OCI-LY3 (cell line): ENCODE measurements around the gene TIMM10B.

Experiments used
- H2AFZ ChIP-seq: fragments of 200-600, 300-600 bp; shearing (Covaris generic); 2 replicates; pipeline ENCODE4 v1.6.0; 2014; ENCODE audit warnings: antibody characterized with exemption, low read depth, low read length
- H3K27ac ChIP-seq: fragments of 200-600, 300-600 bp; sonication (generic); 2 replicates; pipeline ENCODE4 v1.5.1; 2014; ENCODE audit warnings: mild to moderate bottlenecking, low read length, moderate library complexity, mixed read lengths
- H3K27me3 ChIP-seq: fragments of 200-600, 300-600 bp; sonication (generic); 2 replicates; pipeline ENCODE4 v1.6.1; 2014; ENCODE audit warnings: low read depth, low read length, mixed read lengths
- H3K36me3 ChIP-seq: fragments of 200-600, 300-600 bp; sonication (generic); replicated peaks from 2 replicates; pipeline ENCODE3; 2014; ENCODE audit warnings: low read depth, low read length, mixed read lengths
- H3K4me1 ChIP-seq: fragments of 300-600, 200-600 bp; sonication (generic); 2 replicates; pipeline ENCODE4 v1.6.1; 2014; ENCODE audit warnings: low read length, mixed read lengths
- H3K4me2 ChIP-seq: fragments of 200-600, 300-600 bp; sonication (generic); 2 replicates; pipeline ENCODE4 v1.6.1; 2014; ENCODE audit warnings: low read length, mixed read lengths
- H3K4me3 ChIP-seq: fragments of 300-600, 200-600 bp; sonication (generic); 2 replicates; pipeline ENCODE4 v1.5.1; 2014; ENCODE audit warnings: antibody characterized with exemption, mild to moderate bottlenecking, low read length, moderate library complexity
- H3K79me2 ChIP-seq: fragments of 300-600, 200-600 bp; shearing (Covaris generic); 2 replicates; pipeline ENCODE4 v1.6.1; 2014; ENCODE audit warnings: mild to moderate bottlenecking, low read length, mixed read lengths
- H3K9ac ChIP-seq: fragments of 300-600, 200-600 bp; shearing (Covaris generic); 2 replicates; pipeline ENCODE4 v1.6.0; 2014; ENCODE audit warnings: mild to moderate bottlenecking, low read length, moderate library complexity
- H3K9me3 ChIP-seq: fragments of 200-600, 300-600 bp; shearing (Covaris generic); 2 replicates; pipeline ENCODE4 v1.6.1; 2014; ENCODE audit warnings: low read length, mixed read lengths; ENCODE audit not compliant: insufficient read depth
- H4K20me1 ChIP-seq: fragments of 200-600, 300-600 bp; sonication (generic); 2 replicates; pipeline ENCODE4 v1.6.1; 2016; ENCODE audit warnings: low read length, mixed read lengths; ENCODE audit not compliant: insufficient read depth
- EZH2phosphoT487 ChIP-seq: fragments of 200-600 bp; shearing (Covaris generic); IDR thresholded peaks from 2 replicates; pipeline ENCODE4 v1.6.1; 2018; ENCODE audit warnings: antibody characterized with exemption, mixed run types, low read depth
- TF ChIP-seq, protein P1 (sequence below): fragments of 200-600, 300-600 bp; sonication (generic); IDR thresholded peaks from 2 replicates; pipeline ENCODE4 v1.5.1; 2014; ENCODE audit warnings: antibody characterized with exemption, low read length, low read depth

TIMM10B gene

DNA sequence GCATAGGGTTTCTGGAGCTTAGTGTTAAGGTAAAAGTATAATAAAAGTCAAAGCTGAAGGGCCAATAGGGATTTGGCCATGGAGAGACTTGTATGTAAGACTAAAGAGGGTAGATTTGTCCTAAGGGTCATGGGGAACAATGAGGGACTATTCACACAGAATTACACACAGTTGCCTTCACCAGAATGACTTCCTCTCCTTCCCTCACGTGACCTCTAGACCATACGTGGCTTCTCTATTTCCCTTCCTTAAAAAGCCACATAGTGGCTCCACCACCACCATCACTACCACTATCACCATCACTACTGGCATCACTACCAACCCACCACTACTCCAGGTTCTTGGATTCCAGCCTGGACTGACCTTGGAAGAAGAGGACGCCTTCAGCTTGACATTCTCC, 43.3 kb upstream of the TIMM10B start:
- no peak overlapping the region for H3K9ac ChIP-seq
- no peak overlapping the region for H3K4me3 ChIP-seq
- no peak overlapping the region for H3K4me2 ChIP-seq
- H3K79me2 ChIP-seq = no peaks in the 10 kb centered on the region
- peak overlapping the region; percentile 44; the same call in 1 of the 2 replicates for H2AFZ ChIP-seq
- H3K36me3 ChIP-seq = no peaks in the 10 kb centered on the region
- no peaks in the 10 kb centered on the region for H4K20me1 ChIP-seq
- H3K27ac ChIP-seq = no peak overlapping the region
- no peaks in the 10 kb centered on the region for H3K27me3 ChIP-seq
- TF ChIP-seq, protein P1, sequence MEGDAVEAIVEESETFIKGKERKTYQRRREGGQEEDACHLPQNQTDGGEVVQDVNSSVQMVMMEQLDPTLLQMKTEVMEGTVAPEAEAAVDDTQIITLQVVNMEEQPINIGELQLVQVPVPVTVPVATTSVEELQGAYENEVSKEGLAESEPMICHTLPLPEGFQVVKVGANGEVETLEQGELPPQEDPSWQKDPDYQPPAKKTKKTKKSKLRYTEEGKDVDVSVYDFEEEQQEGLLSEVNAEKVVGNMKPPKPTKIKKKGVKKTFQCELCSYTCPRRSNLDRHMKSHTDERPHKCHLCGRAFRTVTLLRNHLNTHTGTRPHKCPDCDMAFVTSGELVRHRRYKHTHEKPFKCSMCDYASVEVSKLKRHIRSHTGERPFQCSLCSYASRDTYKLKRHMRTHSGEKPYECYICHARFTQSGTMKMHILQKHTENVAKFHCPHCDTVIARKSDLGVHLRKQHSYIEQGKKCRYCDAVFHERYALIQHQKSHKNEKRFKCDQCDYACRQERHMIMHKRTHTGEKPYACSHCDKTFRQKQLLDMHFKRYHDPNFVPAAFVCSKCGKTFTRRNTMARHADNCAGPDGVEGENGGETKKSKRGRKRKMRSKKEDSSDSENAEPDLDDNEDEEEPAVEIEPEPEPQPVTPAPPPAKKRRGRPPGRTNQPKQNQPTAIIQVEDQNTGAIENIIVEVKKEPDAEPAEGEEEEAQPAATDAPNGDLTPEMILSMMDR = no peak
- no peak for TF ChIP-seq EZH2phosphoT487
- no peaks in the 10 kb centered on the region for H3K9me3 ChIP-seq
- H3K4me1 ChIP-seq = peaks cover 9% of the 10 kb centered on the region

DNA sequence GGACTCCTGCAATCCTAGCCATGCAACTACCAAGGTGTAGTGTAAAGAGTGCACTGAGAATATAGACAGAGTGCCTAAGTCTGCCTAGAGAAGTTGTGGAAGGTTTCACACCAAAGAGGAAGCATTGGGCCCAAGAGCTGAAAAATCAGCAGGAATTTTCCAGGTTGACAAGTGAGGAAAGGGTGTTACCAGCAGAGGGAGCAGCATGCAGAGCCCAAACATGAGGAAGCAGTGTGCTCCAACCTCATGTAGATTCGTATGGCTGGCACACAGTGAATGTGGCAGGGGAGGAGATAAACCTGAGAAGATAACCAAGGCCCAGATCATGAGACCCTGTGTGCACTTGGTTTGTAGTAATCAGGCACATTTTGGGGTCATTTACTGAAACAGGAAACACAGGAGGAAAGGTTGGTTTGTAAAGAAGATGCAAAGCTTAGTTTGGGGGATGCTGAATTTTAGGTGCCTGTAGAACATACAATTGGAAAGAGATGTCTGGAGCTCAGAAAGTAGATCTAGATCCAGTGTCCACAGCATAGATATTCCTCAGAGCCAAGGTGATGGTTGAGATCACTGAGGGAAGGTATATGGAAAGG, 42.2 kb upstream of the TIMM10B start:
- H3K36me3 ChIP-seq = no peaks in the 10 kb centered on the region
- H3K27ac ChIP-seq = no peak overlapping the region
- H3K79me2 ChIP-seq = no peaks in the 10 kb centered on the region
- H3K4me2 ChIP-seq = no peak overlapping the region
- H2AFZ ChIP-seq = no peak overlapping the region
- no peaks in the 10 kb centered on the region for H3K27me3 ChIP-seq
- H3K4me1 ChIP-seq = peaks cover 9% of the 10 kb centered on the region
- H3K9me3 ChIP-seq = no peaks in the 10 kb centered on the region
- H4K20me1 ChIP-seq = no peaks in the 10 kb centered on the region
- TF ChIP-seq, protein P1 = peak; percentile 42
- TF ChIP-seq EZH2phosphoT487 = no peak
- H3K4me3 ChIP-seq = no peak overlapping the region
- no peak overlapping the region for H3K9ac ChIP-seq

DNA sequence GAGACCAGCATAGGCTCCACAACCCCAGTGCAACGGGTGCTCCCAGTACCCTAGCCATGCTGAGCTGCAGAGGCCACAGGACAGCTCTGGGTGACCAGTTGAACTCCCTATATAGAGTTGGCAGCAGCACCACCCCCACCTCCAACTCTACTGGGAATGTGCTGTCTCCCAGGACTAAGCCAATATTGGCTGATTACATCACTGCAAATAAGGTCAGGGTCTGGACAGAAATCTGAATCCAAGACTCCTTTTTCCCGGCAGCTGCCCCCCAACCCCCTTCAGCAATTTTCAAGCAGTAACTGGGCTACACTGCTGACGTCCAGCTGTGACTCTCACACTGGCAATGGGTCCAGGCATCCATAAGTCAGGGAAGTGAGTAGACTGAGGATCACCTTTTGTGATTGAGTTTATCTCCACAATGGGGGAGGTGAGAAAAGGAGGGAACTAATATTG, 40.4 kb upstream of the TIMM10B start, which contains the start of gene HPX:
TSS of gene HPX (minus strand) at position 82 of the 453 bp plus-strand sequence. CDS start at position 58, 24 bp downstream.
- no peak within 1 kb of the TSS for H3K9ac ChIP-seq
- no peaks in the 10 kb centered on the region for H3K27me3 ChIP-seq
- H2AFZ ChIP-seq = no peak within 1 kb of the TSS
- TF ChIP-seq, protein P1 = no peak
- TF ChIP-seq EZH2phosphoT487 = no peak
- H3K79me2 ChIP-seq = no peaks in the 10 kb centered on the region
- H3K27ac ChIP-seq = no peak within 1 kb of the TSS
- no peaks in the 10 kb centered on the region for H3K36me3 ChIP-seq
- no peak within 1 kb of the TSS for H3K4me3 ChIP-seq
- peaks cover 9% of the 10 kb centered on the region for H3K4me1 ChIP-seq
- no peak within 1 kb of the TSS for H3K4me2 ChIP-seq
- H4K20me1 ChIP-seq = no peaks in the 10 kb centered on the region
- no peaks in the 10 kb centered on the region for H3K9me3 ChIP-seq

DNA sequence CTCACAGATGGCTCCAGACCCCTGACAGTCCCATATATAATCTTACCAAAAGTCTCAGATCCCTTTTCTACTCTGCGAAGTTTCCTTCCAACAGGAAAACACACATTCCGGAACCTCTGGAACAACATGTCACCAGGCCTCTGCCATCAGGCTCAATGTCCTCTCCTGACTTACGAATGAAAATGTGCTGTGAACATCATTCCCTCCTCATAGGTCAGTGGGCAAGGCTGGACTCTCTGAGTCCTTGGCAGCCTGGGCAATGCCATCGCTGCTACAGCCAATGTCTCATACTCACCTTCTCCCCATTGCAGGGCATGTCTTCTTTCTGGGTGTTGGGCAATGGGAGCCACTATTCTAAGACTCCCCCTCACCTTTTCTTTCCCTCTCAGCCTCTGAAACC, 38.9 kb upstream of the TIMM10B start:
- H3K27ac ChIP-seq = no peak overlapping the region
- H4K20me1 ChIP-seq = no peaks in the 10 kb centered on the region
- no peak overlapping the region for H3K4me2 ChIP-seq
- no peak overlapping the region for H2AFZ ChIP-seq
- H3K79me2 ChIP-seq = no peaks in the 10 kb centered on the region
- no peak overlapping the region for H3K9ac ChIP-seq
- H3K27me3 ChIP-seq = no peaks in the 10 kb centered on the region
- H3K4me1 ChIP-seq = peaks cover 9% of the 10 kb centered on the region
- no peaks in the 10 kb centered on the region for H3K9me3 ChIP-seq
- no peak overlapping the region for H3K4me3 ChIP-seq
- no peaks in the 10 kb centered on the region for H3K36me3 ChIP-seq
- no peak for TF ChIP-seq EZH2phosphoT487
- TF ChIP-seq, protein P1 = no peak
